H9 (cell line): ENCODE measurements around the gene PMP22. TPM values are rescaled to one million over a fixed set of nuclear protein-coding genes. Genes with fewer than 3 reads are reported as not detected.

Experiments used
- DNase-seq: peaks from one replicate; pipeline ENCODE4 v3.0.0-alpha.2; 2017
- H2AFZ ChIP-seq: one replicate; pipeline ENCODE4 v1.6.1; 2013; ENCODE audit warnings: mild to moderate bottlenecking, low read length, control low read depth, moderate library complexity
- H2AK5ac ChIP-seq: 2 replicates; pipeline ENCODE4 v1.6.1; 2013; ENCODE audit warnings: low read length, control low read depth, mixed read lengths; ENCODE audit not compliant: insufficient read length
- H2BK120ac ChIP-seq: one replicate; pipeline ENCODE4 v1.6.1; 2013; ENCODE audit warnings: low read depth, mild to moderate bottlenecking, low read length, control low read depth, inconsistent platforms; ENCODE audit not compliant: poor library complexity, severe bottlenecking
- H2BK12ac ChIP-seq: 2 replicates; pipeline ENCODE4 v1.6.1; 2013; ENCODE audit warnings: low read length, control low read depth, mixed read lengths, low read depth; ENCODE audit not compliant: insufficient read length
- H2BK15ac ChIP-seq: 2 replicates; pipeline ENCODE4 v1.6.1; 2013; ENCODE audit warnings: low read depth, low read length, control low read depth
- H2BK20ac ChIP-seq: one replicate; pipeline ENCODE4 v1.6.1; 2013; ENCODE audit warnings: low read depth, mild to moderate bottlenecking, low read length, control low read depth, inconsistent platforms; ENCODE audit not compliant: poor library complexity, severe bottlenecking
- H2BK5ac ChIP-seq: 2 replicates; pipeline ENCODE4 v1.6.1; 2013; ENCODE audit warnings: low read length, control low read depth, mixed read lengths; ENCODE audit not compliant: insufficient read length
- H3K14ac ChIP-seq: 2 replicates; pipeline ENCODE4 v1.6.1; 2013; ENCODE audit warnings: low read length, control low read depth; ENCODE audit not compliant: insufficient read depth
- H3K18ac ChIP-seq: 2 replicates; pipeline ENCODE4 v1.6.1; 2013; ENCODE audit warnings: low read depth, mild to moderate bottlenecking, mixed read lengths, low read length, control low read depth; ENCODE audit not compliant: insufficient read length
- H3K23ac ChIP-seq: 2 replicates; pipeline ENCODE4 v1.6.1; 2013; ENCODE audit warnings: low read length, control low read depth, mixed read lengths, low read depth; ENCODE audit not compliant: insufficient read length
- H3K23me2 ChIP-seq: 2 replicates; pipeline ENCODE4 v1.6.1; 2013; ENCODE audit warnings: low read depth, mild to moderate bottlenecking, mixed read lengths, low read length, control low read depth; ENCODE audit not compliant: insufficient read length, poor library complexity, severe bottlenecking
- H3K27ac ChIP-seq: 2 replicates; pipeline ENCODE4 v1.5.1; 2013; ENCODE audit warnings: low read length, control low read depth, mixed read lengths, low read depth; ENCODE audit not compliant: insufficient read length
- H3K27me3 ChIP-seq: 2 replicates; pipeline ENCODE4 v1.6.1; 2013; ENCODE audit warnings: low read length, control low read depth, inconsistent platforms; ENCODE audit not compliant: insufficient read depth
- H3K4ac ChIP-seq: 2 replicates; pipeline ENCODE4 v1.6.1; 2013; ENCODE audit warnings: low read depth, mild to moderate bottlenecking, control low read depth, inconsistent platforms, low read length, moderate library complexity
- H3K4me1 ChIP-seq: 2 replicates; pipeline ENCODE4 v1.6.1; 2013; ENCODE audit warnings: low read length, control low read depth, inconsistent platforms; ENCODE audit not compliant: insufficient read depth
- H3K4me2 ChIP-seq: 2 replicates; pipeline ENCODE4 v1.6.1; 2013; ENCODE audit warnings: low read length, control low read depth, mixed read lengths; ENCODE audit not compliant: insufficient read length, insufficient read depth
- H3K56ac ChIP-seq: 2 replicates; pipeline ENCODE4 v1.6.1; 2013; ENCODE audit warnings: low read depth, mild to moderate bottlenecking, mixed read lengths, low read length, control low read depth; ENCODE audit not compliant: insufficient read length
- H3K79me1 ChIP-seq: 2 replicates; pipeline ENCODE4 v1.6.1; 2013; ENCODE audit warnings: low read depth, mild to moderate bottlenecking, moderate library complexity, low read length, control low read depth, inconsistent platforms; ENCODE audit not compliant: insufficient read depth, poor library complexity, severe bottlenecking
- H3K79me2 ChIP-seq: 2 replicates; pipeline ENCODE4 v1.6.1; 2013; ENCODE audit warnings: low read length, control low read depth, inconsistent platforms; ENCODE audit not compliant: insufficient read depth
- H3K9ac ChIP-seq: 2 replicates; pipeline ENCODE4 v1.6.1; 2013; ENCODE audit warnings: low read length, control low read depth, mixed read lengths; ENCODE audit not compliant: insufficient read length; ENCODE audit errors: extremely low read depth
- H3K9me3 ChIP-seq: one replicate; pipeline ENCODE4 v1.6.1; 2013; ENCODE audit warnings: low read depth, low read length, inconsistent platforms; ENCODE audit not compliant: control insufficient read depth
- H3T11ph ChIP-seq: one replicate; pipeline ENCODE4 v1.6.1; 2013; ENCODE audit warnings: mild to moderate bottlenecking, low read length, control low read depth, inconsistent platforms
- H4K20me1 ChIP-seq: one replicate; pipeline ENCODE4 v1.6.1; 2013; ENCODE audit not compliant: control insufficient read depth, insufficient read length, insufficient read depth
- H4K5ac ChIP-seq: 2 replicates; pipeline ENCODE4 v1.6.1; 2013; ENCODE audit warnings: low read depth, mild to moderate bottlenecking, mixed read lengths, low read length, control low read depth; ENCODE audit not compliant: insufficient read length
- H4K8ac ChIP-seq: replicated peaks from 2 replicates; pipeline ENCODE4 v1.6.1; 2013; ENCODE audit warnings: low read length, control low read depth, mixed read lengths, low read depth; ENCODE audit not compliant: insufficient read length
- H4K91ac ChIP-seq: 2 replicates; pipeline ENCODE4 v1.6.1; 2013; ENCODE audit warnings: low read depth, mild to moderate bottlenecking, moderate library complexity, mixed read lengths, low read length, control low read depth; ENCODE audit not compliant: insufficient read length
- H3K27ac Mint-ChIP-seq, 3 experiments: 2 replicates in 2 of 3; 3 replicates in 1 of 3; pipeline ENCODE4 v1.8.0; 2020 to 2021; ENCODE audit warnings: mixed read lengths in 3 of 3, mild to moderate bottlenecking in 1 of 3, moderate library complexity in 1 of 3
- H3K27me3 Mint-ChIP-seq: 2 replicates; pipeline ENCODE4 v1.8.0; 2021; ENCODE audit warnings: low read depth, mild to moderate bottlenecking, moderate library complexity, mixed read lengths
- H3K36me3 Mint-ChIP-seq, 3 experiments: 2 replicates in 2 of 3; 3 replicates in 1 of 3; pipeline ENCODE4 v1.8.0; 2020 to 2021; ENCODE audit warnings: low read depth in 3 of 3, mixed read lengths in 3 of 3; ENCODE audit not compliant: insufficient read depth in 1 of 3
- H3K4me1 Mint-ChIP-seq, 2 experiments: 2 replicates each; pipeline ENCODE4 v1.8.0; 2020; ENCODE audit warnings: mixed read lengths in 2 of 2
- H3K4me3 Mint-ChIP-seq, 2 experiments: 2 replicates in 1 of 2; 3 replicates in 1 of 2; pipeline ENCODE4 v1.8.0; 2020 to 2021; ENCODE audit warnings: mild to moderate bottlenecking in 2 of 2, mixed read lengths in 2 of 2, moderate library complexity in 1 of 2
- H3K9me3 Mint-ChIP-seq, 2 experiments: 2 replicates in 1 of 2; 3 replicates in 1 of 2; pipeline ENCODE4 v1.8.0; 2020; ENCODE audit warnings: mild to moderate bottlenecking in 2 of 2, mixed read lengths in 2 of 2, moderate library complexity in 1 of 2
- CTCF ChIP-seq: fragments of 200-600 bp; sonication (generic); conservative IDR thresholded peaks from 3 replicates; pipeline ENCODE4 v1.8.0; 2021; ENCODE audit warnings: antibody characterized with exemption, mild to moderate bottlenecking
- WGBS: extraction: QIAGEN DNeasy Blood & Tissue Kit; methylation state at CpG from one replicate; pipeline ENCODE4 v1.1.7; 2013; ENCODE audit warnings: missing lambda C conversion rate, low lambda C conversion rate, mixed read lengths; ENCODE audit not compliant: insufficient read length; ENCODE audit errors: extremely low coverage; 5-methylcytosine and 5-hydroxymethylcytosine counted together
- total RNA-seq: library from RNA; stranded (reverse); gene quantifications from 2 replicates; pipeline ENCODE4 v1.2.1, GENCODE V29; 2021

The PMP22 gene
- total RNA-seq, 1 experiment from 2014 or later: 1.5 TPM

DNA sequence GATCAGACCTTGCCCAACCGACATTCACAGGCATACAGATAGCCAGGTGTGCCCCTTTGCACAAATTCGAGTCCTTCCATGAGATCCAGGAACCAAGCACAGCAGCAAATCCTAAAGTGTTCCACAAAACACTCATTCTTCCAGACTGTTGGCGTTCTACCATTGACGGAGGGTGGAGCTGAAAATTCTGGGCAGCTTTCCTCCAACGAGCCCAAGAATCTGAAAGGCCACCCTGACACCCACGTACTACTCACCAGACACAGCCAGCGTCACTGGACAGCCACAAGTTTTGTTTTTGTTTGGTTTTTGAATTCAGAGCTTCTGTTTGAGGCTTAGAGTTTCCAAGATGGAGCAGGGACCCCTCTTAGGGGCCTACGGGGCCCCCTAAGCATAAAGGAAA lies 83.8 kb downstream of the PMP22 start:
- Histone ChIP-seq H2BK15ac (no peak overlapping the region), H3K23ac (no peak overlapping the region), H3K9me3 (no peaks in the 10 kb centered on the region), H4K8ac (no peak overlapping the region), H3K27me3 (no peaks in the 10 kb centered on the region; the same call in 1 of the 2 replicates), H3K4me1 (peaks cover 5% of the 10 kb centered on the region; the same call in 1 of the 2 replicates), H2BK20ac (no peak overlapping the region), H2BK5ac (no peak overlapping the region), H3K27ac (no peak overlapping the region), H4K91ac (no peak overlapping the region), H3K18ac (no peak overlapping the region), H3K14ac (no peak overlapping the region), H2AK5ac (no peak overlapping the region), H4K5ac (no peak overlapping the region), H2BK120ac (no peak overlapping the region), H3K4ac (no peak overlapping the region), H2BK12ac (no peak overlapping the region), H3K4me2 (no peak overlapping the region), H2AFZ (no peak overlapping the region), H3K56ac (no peak overlapping the region), H3T11ph (no peak overlapping the region), H3K23me2 (no peaks in the 10 kb centered on the region), H3K79me1 (no peaks in the 10 kb centered on the region), H4K20me1 (no peaks in the 10 kb centered on the region), H3K9ac (no peak overlapping the region), H3K79me2 (no peaks in the 10 kb centered on the region)
- H3K27ac Mint-ChIP-seq: no peak overlapping the region
- H3K36me3 Mint-ChIP-seq: no peaks in the 10 kb centered on the region; a peak in 1 of 7 replicates
- H3K27me3 Mint-ChIP-seq: peaks cover 7% of the 10 kb centered on the region
- no peak for TF ChIP-seq CTCF
- H3K9me3 Mint-ChIP-seq: peaks cover 0 to 6% of the 10 kb centered on the region in 2 experiments; a peak in 3 of 5 replicates
- DNase-seq: no peak
- no peak overlapping the region for H3K4me3 Mint-ChIP-seq
- H3K4me1 Mint-ChIP-seq: peaks cover 18 to 26% of the 10 kb centered on the region in 2 experiments
- no CpG with 5 or more reads among the region's 8 CpGs for WGBS
